Panc1 (cell line): ENCODE measurements around the gene COL6A2. TPM values are rescaled to one million over a fixed set of nuclear protein-coding genes. Genes with fewer than 3 reads are reported as not detected.

Experiments
- ATAC-seq: fragments of 200-7000 bp; cut with Tn5 transposase; 2 replicates; pipeline ENCODE4 v1.9.1; 2020; ENCODE audit warnings: mild to moderate bottlenecking, moderate library complexity
- BruUV-seq: library from RNA; stranded (reverse); fragments of 400-500 nt; replicated peaks from 2 replicates; lab custom pipeline; 2021; lab: Mats Ljungman, UMichigan
- CTCF ChIA-PET: fragments of 300-600 bp; sonication (Branson Sonifier 250); formaldehyde crosslinking; loops from one replicate; lab custom pipeline; 2022; ENCODE audit warnings: antibody characterized with exemption; lab: Charles Lee
- POLR2A ChIA-PET: fragments of 300-600 bp; sonication (Branson Sonifier 250); formaldehyde crosslinking; loops from one replicate; lab custom pipeline; 2022; ENCODE audit warnings: antibody characterized with exemption; lab: Charles Lee
- DNase-seq: peaks from one replicate; pipeline ENCODE4 v3.0.0-alpha.2; 2010; ENCODE audit warnings: low read depth, low spot score
- H3K27ac ChIP-seq: 2 replicates; pipeline ENCODE4 v1.5.1; 2011; ENCODE audit warnings: mild to moderate bottlenecking, low read length, inconsistent platforms
- H3K27me3 ChIP-seq: fragments of 200-500 bp; sonication (Bioruptor generic); 2 replicates; pipeline ENCODE4 v1.6.0; 2014; ENCODE audit warnings: low read length, inconsistent platforms; ENCODE audit not compliant: control insufficient read depth, insufficient read depth
- H3K36me3 ChIP-seq: fragments of 200-500 bp; sonication (Bioruptor generic); 2 replicates; pipeline ENCODE4 v1.5.1; 2014; ENCODE audit warnings: inconsistent platforms, mild to moderate bottlenecking, low read length, moderate library complexity; ENCODE audit not compliant: control insufficient read depth, insufficient read depth
- H3K4me1 ChIP-seq: 2 replicates; pipeline ENCODE4 v1.5.1; 2011; ENCODE audit warnings: inconsistent platforms, mild to moderate bottlenecking, low read length, moderate library complexity; ENCODE audit not compliant: control insufficient read depth, insufficient read depth
- H3K4me3 ChIP-seq, 2 experiments: 2 replicates each; pipeline ENCODE4 v1.5.1; 2011 to 2012; ENCODE audit warnings: low read depth in 2 of 2, low read length in 2 of 2, mild to moderate bottlenecking in 2 of 2, inconsistent platforms in 1 of 2, moderate library complexity in 1 of 2
- H3K9me3 ChIP-seq: fragments of 200-500 bp; sonication (Bioruptor generic); 2 replicates; pipeline ENCODE4 v1.5.1; 2014; ENCODE audit warnings: low read depth, mild to moderate bottlenecking, inconsistent platforms, low read length, moderate library complexity; ENCODE audit not compliant: control insufficient read depth, insufficient read depth
- POLR2AphosphoS5 ChIP-seq: IDR thresholded peaks from 2 replicates; pipeline ENCODE4 v1.6.1; 2012; ENCODE audit warnings: mild to moderate bottlenecking, low read depth, low read length, moderate library complexity
- SIN3A ChIP-seq: IDR thresholded peaks from 2 replicates; pipeline ENCODE4 v1.6.1; 2012; ENCODE audit warnings: low read depth, mild to moderate bottlenecking, low read length, moderate library complexity, borderline replicate concordance; ENCODE audit not compliant: insufficient read depth
- TCF7L2 ChIP-seq: IDR thresholded peaks from 2 replicates; pipeline ENCODE4 v1.6.1; 2011; ENCODE audit warnings: mild to moderate bottlenecking, low read depth, low read length, inconsistent platforms
- in situ Hi-C: cut with HindIII; loops from 2 replicates; pipeline ENCODE4 v1.10.0; 2016; ENCODE audit warnings: low sequenced_read_pairs, low pct_unique_long_range_greater_than_20kb
- intact Hi-C: fragments of 100-400 bp; cut with micrococcal nuclease; formaldehyde crosslinking; loops from one replicate; pipeline ENCODE4 v1.10.0; 2022; ENCODE audit not compliant: unreplicated experiment
- total RNA-seq: library from RNA; stranded (reverse); gene quantifications from one replicate; pipeline ENCODE4 v1.2.1, GENCODE V29; 2021; ENCODE audit not compliant: unreplicated experiment
- TF ChIP-seq, protein P1 (sequence below): fragments of 450-650 bp; IDR thresholded peaks from 2 replicates; pipeline ENCODE4 v1.5.1; 2017; ENCODE audit warnings: mild to moderate bottlenecking
- TF ChIP-seq, protein P2 (sequence below), 2 experiments: IDR thresholded peaks; 2 replicates each; pipeline ENCODE4 v1.6.1; 2011 to 2012; ENCODE audit warnings: low read depth in 2 of 2, control low read depth in 1 of 2, low read length in 1 of 2, mild to moderate bottlenecking in 1 of 2, moderate library complexity in 1 of 2; ENCODE audit not compliant: insufficient read depth in 1 of 2

COL6A2 gene
- total RNA-seq, 1 experiment from 2014 or later: 29.9 TPM

DNA sequence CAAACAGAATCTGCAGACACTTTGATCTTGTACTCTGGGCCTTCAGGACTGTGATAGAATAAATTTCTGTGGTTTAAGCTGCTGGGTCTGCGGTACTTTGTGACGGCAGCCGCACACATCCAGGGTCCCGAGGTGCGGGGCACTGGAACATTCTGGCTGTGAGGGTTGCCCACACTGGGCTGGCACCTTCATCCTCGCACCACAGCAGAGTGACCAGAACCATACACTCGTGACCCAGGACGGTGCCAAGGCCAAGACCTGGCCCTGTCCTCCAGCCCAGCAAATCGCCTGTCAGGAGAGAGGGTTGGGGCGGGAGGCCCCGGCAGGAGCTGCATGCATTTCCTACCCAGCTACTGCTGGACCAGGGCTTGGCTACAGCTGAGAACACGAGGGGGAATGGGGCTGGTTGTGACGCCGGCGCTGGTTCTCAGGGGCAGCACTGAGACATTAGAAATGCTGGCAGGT, 60.1 kb downstream of the COL6A2 start:
- CTCF ChIA-PET: interaction anchor here (1.0 kb wide), 1 partner anchor 14 kb away, joined by 4 read pairs; no protein-coding TSS in a partner anchor
- TF ChIP-seq TCF7L2 (no peak), SIN3A (no peak)
- TF ChIP-seq, protein P1, sequence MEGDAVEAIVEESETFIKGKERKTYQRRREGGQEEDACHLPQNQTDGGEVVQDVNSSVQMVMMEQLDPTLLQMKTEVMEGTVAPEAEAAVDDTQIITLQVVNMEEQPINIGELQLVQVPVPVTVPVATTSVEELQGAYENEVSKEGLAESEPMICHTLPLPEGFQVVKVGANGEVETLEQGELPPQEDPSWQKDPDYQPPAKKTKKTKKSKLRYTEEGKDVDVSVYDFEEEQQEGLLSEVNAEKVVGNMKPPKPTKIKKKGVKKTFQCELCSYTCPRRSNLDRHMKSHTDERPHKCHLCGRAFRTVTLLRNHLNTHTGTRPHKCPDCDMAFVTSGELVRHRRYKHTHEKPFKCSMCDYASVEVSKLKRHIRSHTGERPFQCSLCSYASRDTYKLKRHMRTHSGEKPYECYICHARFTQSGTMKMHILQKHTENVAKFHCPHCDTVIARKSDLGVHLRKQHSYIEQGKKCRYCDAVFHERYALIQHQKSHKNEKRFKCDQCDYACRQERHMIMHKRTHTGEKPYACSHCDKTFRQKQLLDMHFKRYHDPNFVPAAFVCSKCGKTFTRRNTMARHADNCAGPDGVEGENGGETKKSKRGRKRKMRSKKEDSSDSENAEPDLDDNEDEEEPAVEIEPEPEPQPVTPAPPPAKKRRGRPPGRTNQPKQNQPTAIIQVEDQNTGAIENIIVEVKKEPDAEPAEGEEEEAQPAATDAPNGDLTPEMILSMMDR: no peak
- no TSS peak for BruUV-seq

DNA sequence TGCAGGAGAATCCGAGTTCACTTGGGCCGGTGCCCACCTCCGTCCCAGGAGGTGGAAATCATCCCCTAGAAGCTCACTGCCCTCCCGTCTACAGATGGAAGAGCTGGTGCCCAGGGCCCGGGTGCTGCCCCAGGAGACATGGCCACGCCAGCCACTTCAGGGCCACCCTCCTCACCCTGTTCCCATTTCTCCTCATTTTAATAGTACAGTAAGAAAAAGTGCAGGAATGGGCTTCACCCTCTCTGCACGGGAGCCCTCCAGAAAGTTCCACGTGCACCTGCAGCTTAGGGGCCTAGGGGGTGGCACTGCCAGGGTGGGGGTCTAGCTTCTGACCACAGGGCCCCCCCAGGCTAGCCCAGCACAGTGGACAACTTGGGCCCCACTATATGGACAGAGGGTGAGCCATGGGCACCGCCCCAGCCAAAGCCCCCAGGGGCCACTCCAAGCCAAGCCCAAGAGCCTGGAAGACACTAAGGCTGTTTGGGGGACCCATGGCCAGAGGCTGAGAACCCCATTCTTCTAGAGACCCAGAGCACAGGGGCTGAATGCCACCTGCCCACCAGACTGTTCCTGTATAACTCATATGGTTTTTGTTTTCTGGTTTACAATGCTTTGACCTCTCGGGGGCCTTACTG, 60.9 kb downstream of the COL6A2 start:
- Histone ChIP-seq H3K27me3 (no peaks in the 10 kb centered on the region), H3K4me3 (no peak overlapping the region), H3K36me3 (no peaks in the 10 kb centered on the region), H3K27ac (no peak overlapping the region), H3K4me1 (no peaks in the 10 kb centered on the region), H3K9me3 (no peaks in the 10 kb centered on the region)
- DNase-seq (no peak), ATAC-seq (no peak)
- in situ Hi-C loops (no loop called here), intact Hi-C loops (no loop called here)
- CTCF ChIA-PET: interaction anchor here (1.0 kb wide), 1 partner anchor 15 kb away, joined by 4 read pairs; no protein-coding TSS in a partner anchor
- TF ChIP-seq SIN3A: no peak
- TF ChIP-seq, protein P1: no peak
- no peak for TF ChIP-seq TCF7L2
- no peak for TF ChIP-seq POLR2AphosphoS5
- TF ChIP-seq, protein P2, sequence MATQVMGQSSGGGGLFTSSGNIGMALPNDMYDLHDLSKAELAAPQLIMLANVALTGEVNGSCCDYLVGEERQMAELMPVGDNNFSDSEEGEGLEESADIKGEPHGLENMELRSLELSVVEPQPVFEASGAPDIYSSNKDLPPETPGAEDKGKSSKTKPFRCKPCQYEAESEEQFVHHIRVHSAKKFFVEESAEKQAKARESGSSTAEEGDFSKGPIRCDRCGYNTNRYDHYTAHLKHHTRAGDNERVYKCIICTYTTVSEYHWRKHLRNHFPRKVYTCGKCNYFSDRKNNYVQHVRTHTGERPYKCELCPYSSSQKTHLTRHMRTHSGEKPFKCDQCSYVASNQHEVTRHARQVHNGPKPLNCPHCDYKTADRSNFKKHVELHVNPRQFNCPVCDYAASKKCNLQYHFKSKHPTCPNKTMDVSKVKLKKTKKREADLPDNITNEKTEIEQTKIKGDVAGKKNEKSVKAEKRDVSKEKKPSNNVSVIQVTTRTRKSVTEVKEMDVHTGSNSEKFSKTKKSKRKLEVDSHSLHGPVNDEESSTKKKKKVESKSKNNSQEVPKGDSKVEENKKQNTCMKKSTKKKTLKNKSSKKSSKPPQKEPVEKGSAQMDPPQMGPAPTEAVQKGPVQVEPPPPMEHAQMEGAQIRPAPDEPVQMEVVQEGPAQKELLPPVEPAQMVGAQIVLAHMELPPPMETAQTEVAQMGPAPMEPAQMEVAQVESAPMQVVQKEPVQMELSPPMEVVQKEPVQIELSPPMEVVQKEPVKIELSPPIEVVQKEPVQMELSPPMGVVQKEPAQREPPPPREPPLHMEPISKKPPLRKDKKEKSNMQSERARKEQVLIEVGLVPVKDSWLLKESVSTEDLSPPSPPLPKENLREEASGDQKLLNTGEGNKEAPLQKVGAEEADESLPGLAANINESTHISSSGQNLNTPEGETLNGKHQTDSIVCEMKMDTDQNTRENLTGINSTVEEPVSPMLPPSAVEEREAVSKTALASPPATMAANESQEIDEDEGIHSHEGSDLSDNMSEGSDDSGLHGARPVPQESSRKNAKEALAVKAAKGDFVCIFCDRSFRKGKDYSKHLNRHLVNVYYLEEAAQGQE (IDR thresholded peaks at IDR 0.05; ENCODE audit: insufficient read depth in 1 of 2, low read depth in 2 of 2, low read length in 1 of 2): no peak
- no TSS peak for BruUV-seq
- POLR2A ChIA-PET: no interaction called here

More for the DNA sequence above, 60.1 kb downstream of the COL6A2 start:
- in situ Hi-C loops (no loop called here), intact Hi-C loops (no loop called here)
- DNase-seq (no peak), ATAC-seq (no peak)
- POLR2A ChIA-PET: no interaction called here
- no peaks in the 10 kb centered on the region for H3K27me3 ChIP-seq
- no peak overlapping the region for H3K27ac ChIP-seq
- no peak overlapping the region for H3K4me3 ChIP-seq
- H3K36me3 ChIP-seq: no peaks in the 10 kb centered on the region
- no peaks in the 10 kb centered on the region for H3K9me3 ChIP-seq
- no peaks in the 10 kb centered on the region for H3K4me1 ChIP-seq
